AML-193 (cell line): Measurements from ENCODE around the gene GLB1L3.
"Not testable (repeated sequence)": the region's sequence is repeated elsewhere in the genome, so short reads cannot be mapped to it uniquely, and the experiment has no call there.

Experiments
- DNase-seq, 2 experiments: peaks; one replicate each; lab custom pipeline; 2025; lab: John Stamatoyannopoulos, UW

Gene GLB1L3

GRCh38 chr11:134275188-134275533, 1.0 kb upstream of the GLB1L3 start:
- DNase-seq, result no peak

- no peak for DNase-seq
Observed at GRCh38 chr11:134276396-134277182, 410 bp downstream of the GLB1L3 start.

DNA sequence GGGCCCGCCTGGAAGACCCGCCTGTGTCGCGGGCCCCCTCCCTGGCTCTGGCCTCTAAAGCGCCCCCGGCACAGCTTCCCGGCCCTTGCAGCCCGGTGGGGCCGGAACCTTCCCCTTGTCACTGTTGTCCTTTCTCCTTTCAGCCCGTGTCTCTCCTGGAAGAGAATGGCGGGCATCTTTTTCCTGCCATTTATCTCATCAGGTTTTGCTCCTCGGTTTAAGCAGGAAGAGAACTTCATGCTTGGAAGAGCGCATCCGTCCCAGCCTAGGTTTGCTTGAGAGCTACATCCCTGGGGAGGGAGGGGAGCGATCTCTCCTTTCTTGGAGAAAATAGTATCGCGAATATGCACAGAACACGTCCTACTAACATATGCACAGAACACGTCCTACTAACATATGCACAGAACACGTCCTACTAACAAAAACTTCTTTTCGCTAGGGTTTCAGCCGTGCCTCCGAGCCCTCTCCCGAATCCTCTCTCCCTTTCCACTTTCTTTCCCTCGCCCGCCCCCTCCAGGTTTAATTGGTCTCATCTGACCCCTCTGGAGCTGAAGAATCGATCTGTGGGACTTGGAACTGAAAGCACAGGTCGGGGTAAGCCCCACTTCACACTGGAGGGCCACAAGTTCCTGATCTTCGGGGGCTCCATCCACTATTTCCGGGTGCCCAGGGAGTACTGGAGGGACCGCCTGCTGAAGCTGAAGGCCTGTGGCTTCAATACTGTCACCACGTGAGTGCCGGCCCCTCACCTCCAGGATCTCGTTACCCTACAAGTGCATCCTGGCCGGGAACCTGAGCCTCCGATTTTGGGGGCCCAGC, 1.2 kb downstream of the GLB1L3 start:
- DNase-seq, result no peak

- DNase-seq, result no peak
Observed at GRCh38 chr11:134278356-134278755, 2.2 kb downstream of the GLB1L3 start.

- DNase-seq, result not testable (repeated sequence)
Observed at GRCh38 chr11:134281635-134282034, 5.5 kb downstream of the GLB1L3 start.

- no peak for DNase-seq
Observed at GRCh38 chr11:134282121-134283045, 6.2 kb downstream of the GLB1L3 start.

GRCh38 chr11:134283461-134284230, 7.5 kb downstream of the GLB1L3 start:
- DNase-seq, result no peak

DNA sequence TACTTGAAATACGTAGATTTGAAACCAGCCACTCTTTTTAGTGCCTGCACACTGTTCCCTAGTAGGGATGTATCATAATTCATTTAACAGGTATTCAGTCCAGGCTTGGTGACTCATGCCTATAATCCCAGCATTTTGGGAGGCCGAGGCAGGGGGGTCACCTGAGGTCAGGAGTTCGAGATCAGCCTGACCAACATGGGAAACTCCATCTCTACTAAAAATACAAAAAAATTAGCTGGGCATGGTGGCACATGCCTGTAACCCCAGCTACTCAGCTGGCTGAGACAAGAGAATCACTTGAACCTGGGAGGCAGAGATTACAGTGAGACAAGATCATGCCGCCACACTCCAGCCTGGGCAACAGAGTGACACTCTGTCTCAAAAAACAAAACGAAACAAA, 8.2 kb downstream of the GLB1L3 start:
- not testable (repeated sequence) for DNase-seq

- no peak for DNase-seq
Observed at GRCh38 chr11:134287561-134287960, 11.4 kb downstream of the GLB1L3 start.

DNA sequence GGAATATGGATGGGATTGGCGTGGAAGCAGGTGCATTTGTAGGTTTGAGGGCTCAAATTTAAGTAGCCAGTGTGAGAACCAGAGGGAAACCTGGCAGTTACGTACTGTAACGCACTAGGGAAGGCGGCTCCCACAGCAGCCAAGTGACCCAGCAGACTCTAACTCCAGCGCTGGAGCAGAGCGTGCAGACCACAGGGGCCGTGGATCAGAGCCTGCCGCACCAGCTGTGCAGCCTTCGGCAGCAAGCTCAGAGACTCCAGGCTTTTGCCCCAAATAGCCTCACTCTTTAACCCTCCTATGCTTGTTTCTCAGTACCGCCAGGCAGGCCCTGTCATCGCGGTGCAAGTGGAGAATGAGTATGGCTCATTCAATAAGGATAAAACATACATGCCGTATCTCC, 12.3 kb downstream of the GLB1L3 start:
- DNase-seq, result no peak

DNA sequence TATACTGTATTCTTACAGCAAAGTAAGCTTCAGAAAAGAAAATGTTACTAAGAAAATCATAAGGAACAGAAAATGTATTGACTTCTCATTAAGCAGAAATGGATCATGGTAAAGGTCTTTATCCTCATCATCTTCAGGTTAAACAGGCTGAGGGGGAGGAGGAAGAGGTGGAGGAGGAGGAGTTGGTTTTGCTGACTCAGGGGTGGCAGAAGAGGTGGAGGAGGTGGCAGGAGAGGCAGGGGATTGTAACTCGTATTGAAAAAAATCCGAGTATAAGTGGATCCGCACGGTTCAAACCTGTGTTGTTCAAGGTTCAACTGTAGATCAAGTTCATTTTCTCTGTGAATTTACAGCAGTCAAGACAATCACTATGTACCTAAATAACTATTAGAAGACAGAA, 13.0 kb downstream of the GLB1L3 start:
- DNase-seq, result no peak

- no peak for DNase-seq
Observed at GRCh38 chr11:134289789-134290188, 13.6 kb downstream of the GLB1L3 start.

DNA sequence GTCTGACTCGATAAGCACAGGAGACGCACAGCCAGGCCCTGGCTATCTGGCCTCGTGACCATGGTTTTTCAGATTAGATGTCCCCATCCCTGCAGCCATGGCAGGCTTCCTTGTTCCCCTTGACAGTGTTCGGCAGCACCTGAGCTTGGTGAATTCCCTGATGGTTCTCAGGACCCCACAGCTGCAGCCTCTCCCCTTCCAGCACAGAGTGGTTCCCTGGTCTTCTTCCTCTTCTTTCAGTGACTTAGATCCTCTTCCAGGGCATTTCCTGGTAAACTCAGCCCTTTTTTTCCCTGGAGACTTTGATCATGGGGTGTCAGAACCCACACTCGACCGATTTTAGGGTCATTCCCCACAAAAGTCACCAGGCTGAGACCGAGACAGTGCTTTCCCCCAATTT, 14.5 kb downstream of the GLB1L3 start:
- no peak for DNase-seq

DNA sequence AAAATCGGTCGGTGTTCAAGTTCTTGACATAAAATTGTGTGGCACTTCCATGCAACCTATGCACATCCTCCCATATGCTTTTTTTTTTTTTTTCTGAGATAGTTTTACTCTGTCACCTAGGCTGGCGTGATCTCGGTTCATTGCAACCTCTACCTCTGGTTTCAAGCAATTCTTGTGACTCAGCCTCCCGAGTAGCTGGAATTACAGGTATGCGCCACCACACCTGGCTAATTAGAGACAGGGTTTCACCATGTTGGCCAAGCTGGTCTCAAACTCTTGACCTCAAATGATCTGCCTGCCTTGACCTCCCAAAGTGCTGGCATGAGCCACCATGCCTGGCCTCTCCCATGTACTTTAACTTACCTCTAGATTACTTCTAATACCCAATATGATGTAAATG, 15.0 kb downstream of the GLB1L3 start:
- DNase-seq, result no peak

GRCh38 chr11:134292661-134293060, 16.5 kb downstream of the GLB1L3 start:
- no peak for DNase-seq

- DNase-seq, result no peak
Observed at GRCh38 chr11:134293119-134294113, 17.2 kb downstream of the GLB1L3 start.

DNA sequence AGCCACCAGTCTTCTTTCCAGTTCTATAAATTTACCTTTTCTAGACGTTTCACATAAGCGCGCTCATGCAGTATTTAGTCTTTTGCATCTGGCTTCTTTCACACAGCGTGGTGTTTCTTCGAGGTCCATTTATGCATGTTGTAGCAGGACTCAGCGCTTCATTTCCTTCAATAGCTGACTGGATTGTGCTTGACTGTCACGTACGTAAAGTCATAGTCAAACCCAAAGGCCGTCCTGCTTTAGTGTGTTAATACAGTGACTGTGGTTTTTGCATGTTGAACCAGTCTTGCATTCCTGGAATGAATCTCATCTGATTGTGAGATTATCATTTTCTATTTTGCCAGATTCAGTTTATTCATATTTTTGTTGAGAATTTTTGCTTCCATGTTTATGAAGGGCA, 18.5 kb downstream of the GLB1L3 start:
- DNase-seq, result no peak

GRCh38 chr11:134312223-134312622, 36.0 kb downstream of the GLB1L3 start:
- no peak for DNase-seq

GRCh38 chr11:134312807-134313206, 36.6 kb downstream of the GLB1L3 start:
- DNase-seq, result no peak

DNA sequence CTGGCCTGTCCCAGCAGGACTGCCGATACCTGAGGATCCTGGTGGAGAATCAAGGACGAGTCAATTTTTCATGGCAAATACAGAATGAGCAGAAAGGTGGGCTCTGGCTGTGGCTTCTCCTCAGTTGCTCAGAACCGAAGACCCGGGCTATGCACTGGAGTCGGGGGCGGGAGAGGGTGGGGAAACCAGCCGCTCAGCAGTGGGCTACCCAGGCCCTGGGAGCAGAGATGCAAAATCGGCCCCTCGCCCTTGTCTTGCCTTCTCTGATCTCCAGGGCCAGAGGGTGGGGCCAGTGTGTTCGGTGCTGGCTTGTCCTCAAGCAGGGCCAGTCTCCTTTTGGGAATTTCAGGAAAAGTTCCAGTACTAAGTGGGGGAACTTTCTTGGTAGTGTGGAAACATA, 37.2 kb downstream of the GLB1L3 start:
- no peak for DNase-seq
